Measurements from ENCODE around the gene AQP2.

The AQP2 gene

DNA sequence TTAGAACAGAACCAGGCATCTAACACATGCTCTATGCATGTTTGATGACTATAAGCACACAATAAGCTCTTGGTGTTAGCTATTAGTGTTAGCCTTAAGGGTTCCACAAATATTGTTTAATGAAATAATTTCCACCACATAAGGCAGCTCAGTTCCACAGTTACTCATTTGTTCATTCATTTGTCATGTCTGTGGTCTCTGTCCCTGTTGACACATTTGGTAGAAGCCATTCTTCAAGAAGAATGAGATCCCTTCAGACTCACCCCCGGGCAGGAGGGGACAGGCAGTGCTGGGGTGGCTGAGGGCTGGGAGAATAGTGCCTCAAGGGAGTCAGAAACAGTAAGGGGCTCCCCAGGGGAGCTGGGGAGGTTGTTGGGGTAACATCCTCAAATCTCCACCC lies 43.2 kb upstream of the AQP2 start:
- H3K27me3 ChIP-seq (ENCODE audit: insufficient read depth, low read length) = peaks cover 12% of the 10 kb centered on the region
- H2BK120ac ChIP-seq (ENCODE audit: insufficient read depth, low read length, poor library complexity) = no peak overlapping the region
- H3K9me3 ChIP-seq (ENCODE audit: insufficient read depth, low read depth, low read length) = peaks cover 6% of the 10 kb centered on the region
- no peak for DNase-seq
- H2BK5ac ChIP-seq (ENCODE audit: low read depth, low read length, poor library complexity) = no peak overlapping the region
- no peak overlapping the region for H4K91ac ChIP-seq (ENCODE audit: low read depth, low read length)
- H3K4me1 ChIP-seq (ENCODE audit: control insufficient read depth in 1 of 2, insufficient read depth in 2 of 2, low read length in 2 of 2) = no peaks in the 10 kb centered on the region
- H2AK5ac ChIP-seq (ENCODE audit: low read length) = no peak overlapping the region
- no peak overlapping the region for H3K23ac ChIP-seq (ENCODE audit: low read length)
- no peak overlapping the region for H3K18ac ChIP-seq (ENCODE audit: low read length)
- H3K36me3 ChIP-seq (ENCODE audit: control insufficient read depth in 1 of 2, insufficient read depth in 2 of 2, low read length in 2 of 2) = no peaks in the 10 kb centered on the region
- no peak overlapping the region for H3K27ac ChIP-seq (ENCODE audit: low read depth, low read length)
- H3K4me3 ChIP-seq (ENCODE audit: low read depth, low read length) = no peak overlapping the region
- H2AFZ ChIP-seq (ENCODE audit: insufficient read depth, low read length, poor library complexity) = no peak overlapping the region
- H3K4me2 ChIP-seq (ENCODE audit: low read length) = no peak overlapping the region
- no peak overlapping the region for H3K4ac ChIP-seq (ENCODE audit: low read depth, low read length)
- H3K9ac ChIP-seq (ENCODE audit: low read length) = no peak overlapping the region
- no peak overlapping the region for H3K14ac ChIP-seq (ENCODE audit: low read length)
- WGBS (ENCODE audit: extremely low coverage, insufficient coverage, insufficient read length) = no CpG with 5 or more reads among the region's 1 CpG
- H4K8ac ChIP-seq (ENCODE audit: low read depth, low read length) = no peak overlapping the region
- no peaks in the 10 kb centered on the region for H3K79me2 ChIP-seq (ENCODE audit: control insufficient read depth, insufficient read depth, low read length, poor library complexity)
- H4K12ac ChIP-seq (ENCODE audit: low read depth, low read length) = no peak overlapping the region
- no peaks in the 10 kb centered on the region for H3K79me1 ChIP-seq (ENCODE audit: low read length)
- no peak overlapping the region for H2BK12ac ChIP-seq (ENCODE audit: low read length)

DNA sequence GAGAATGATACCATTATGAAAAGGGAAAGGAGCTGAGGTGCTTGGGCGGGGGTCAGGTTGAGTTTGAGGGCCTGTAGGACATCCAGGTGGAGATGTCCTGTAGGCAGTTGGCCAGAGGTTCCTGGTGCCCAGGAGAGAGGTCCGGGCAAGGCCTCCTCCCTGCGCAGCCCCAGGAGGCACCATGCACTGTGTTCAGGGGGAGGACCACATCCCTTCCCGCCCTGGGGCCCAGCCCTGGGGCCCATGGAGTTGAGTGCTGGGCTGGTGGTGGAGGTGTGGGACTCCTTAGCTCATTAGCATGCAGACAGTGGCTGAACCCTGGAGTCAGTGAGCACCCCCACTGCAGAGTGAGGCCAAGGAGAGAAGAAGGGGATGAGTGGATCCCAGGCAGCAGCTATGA lies 41.2 kb upstream of the AQP2 start:
- Histone ChIP-seq H2AK5ac (ENCODE audit: low read length) (no peak overlapping the region), H2BK120ac (ENCODE audit: insufficient read depth, low read length, poor library complexity) (no peak overlapping the region), H4K8ac (ENCODE audit: low read depth, low read length) (no peak overlapping the region), H4K12ac (ENCODE audit: low read depth, low read length) (no peak overlapping the region), H3K27me3 (ENCODE audit: insufficient read depth, low read length) (peaks cover 4% of the 10 kb centered on the region), H3K14ac (ENCODE audit: low read length) (no peak overlapping the region), H4K91ac (ENCODE audit: low read depth, low read length) (no peak overlapping the region), H2BK12ac (ENCODE audit: low read length) (no peak overlapping the region), H3K4me3 (ENCODE audit: low read depth, low read length) (no peak overlapping the region), H3K4me2 (ENCODE audit: low read length) (no peak overlapping the region), H3K23ac (ENCODE audit: low read length) (no peak overlapping the region), H3K4ac (ENCODE audit: low read depth, low read length) (no peak overlapping the region), H3K4me1 (ENCODE audit: control insufficient read depth in 1 of 2, insufficient read depth in 2 of 2, low read length in 2 of 2) (no peaks in the 10 kb centered on the region), H3K9me3 (ENCODE audit: insufficient read depth, low read depth, low read length) (peaks cover 3% of the 10 kb centered on the region), H3K79me1 (ENCODE audit: low read length) (no peaks in the 10 kb centered on the region), H3K18ac (ENCODE audit: low read length) (no peak overlapping the region), H3K27ac (ENCODE audit: low read depth, low read length) (no peak overlapping the region), H3K9ac (ENCODE audit: low read length) (no peak overlapping the region), H3K36me3 (ENCODE audit: control insufficient read depth in 1 of 2, insufficient read depth in 2 of 2, low read length in 2 of 2) (no peaks in the 10 kb centered on the region), H2BK5ac (ENCODE audit: low read depth, low read length, poor library complexity) (no peak overlapping the region), H2AFZ (ENCODE audit: insufficient read depth, low read length, poor library complexity) (no peak overlapping the region), H3K79me2 (ENCODE audit: control insufficient read depth, insufficient read depth, low read length, poor library complexity) (no peaks in the 10 kb centered on the region)
- no CpG with 5 or more reads among the region's 4 CpGs for WGBS (ENCODE audit: extremely low coverage, insufficient coverage, insufficient read length)
- DNase-seq = no peak

GRCh38 chr12:49909826-49910225 lies 40.7 kb upstream of the AQP2 start:
- Histone ChIP-seq H3K27me3 (ENCODE audit: insufficient read depth, low read length) (no peaks in the 10 kb centered on the region), H3K4ac (ENCODE audit: low read depth, low read length) (no peak overlapping the region), H3K36me3 (ENCODE audit: control insufficient read depth in 1 of 2, insufficient read depth in 2 of 2, low read length in 2 of 2) (no peaks in the 10 kb centered on the region), H3K4me1 (ENCODE audit: control insufficient read depth in 1 of 2, insufficient read depth in 2 of 2, low read length in 2 of 2) (no peaks in the 10 kb centered on the region), H3K14ac (ENCODE audit: low read length) (no peak overlapping the region), H3K79me2 (ENCODE audit: control insufficient read depth, insufficient read depth, low read length, poor library complexity) (no peaks in the 10 kb centered on the region), H4K12ac (ENCODE audit: low read depth, low read length) (no peak overlapping the region), H3K9ac (ENCODE audit: low read length) (no peak overlapping the region), H3K9me3 (ENCODE audit: insufficient read depth, low read depth, low read length) (peaks cover 3% of the 10 kb centered on the region), H4K8ac (ENCODE audit: low read depth, low read length) (no peak overlapping the region), H3K4me2 (ENCODE audit: low read length) (no peak overlapping the region), H3K27ac (ENCODE audit: low read depth, low read length) (no peak overlapping the region), H4K91ac (ENCODE audit: low read depth, low read length) (no peak overlapping the region), H2AK5ac (ENCODE audit: low read length) (no peak overlapping the region), H2AFZ (ENCODE audit: insufficient read depth, low read length, poor library complexity) (no peak overlapping the region), H3K23ac (ENCODE audit: low read length) (no peak overlapping the region), H2BK12ac (ENCODE audit: low read length) (no peak overlapping the region), H3K4me3 (ENCODE audit: low read depth, low read length) (no peak overlapping the region), H3K79me1 (ENCODE audit: low read length) (no peaks in the 10 kb centered on the region), H2BK120ac (ENCODE audit: insufficient read depth, low read length, poor library complexity) (no peak overlapping the region), H3K18ac (ENCODE audit: low read length) (no peak overlapping the region), H2BK5ac (ENCODE audit: low read depth, low read length, poor library complexity) (no peak overlapping the region)
- DNase-seq = peak; percentile 37 to 49
- no CpG with 5 or more reads among the region's 16 CpGs for WGBS (ENCODE audit: extremely low coverage, insufficient coverage, insufficient read length)

- Histone ChIP-seq H4K91ac (ENCODE audit: low read depth, low read length) (no peak overlapping the region), H3K23ac (ENCODE audit: low read length) (no peak overlapping the region), H3K4me2 (ENCODE audit: low read length) (no peak overlapping the region), H3K36me3 (ENCODE audit: control insufficient read depth in 1 of 2, insufficient read depth in 2 of 2, low read length in 2 of 2) (no peaks in the 10 kb centered on the region), H2AK5ac (ENCODE audit: low read length) (no peak overlapping the region), H3K27ac (ENCODE audit: low read depth, low read length) (no peak overlapping the region), H3K9ac (ENCODE audit: low read length) (no peak overlapping the region), H2BK120ac (ENCODE audit: insufficient read depth, low read length, poor library complexity) (no peak overlapping the region), H4K8ac (ENCODE audit: low read depth, low read length) (no peak overlapping the region), H3K79me1 (ENCODE audit: low read length) (no peaks in the 10 kb centered on the region), H3K9me3 (ENCODE audit: insufficient read depth, low read depth, low read length) (peaks cover under 1% of the 10 kb centered on the region), H2BK12ac (ENCODE audit: low read length) (no peak overlapping the region), H4K12ac (ENCODE audit: low read depth, low read length) (no peak overlapping the region), H2AFZ (ENCODE audit: insufficient read depth, low read length, poor library complexity) (no peak overlapping the region), H2BK5ac (ENCODE audit: low read depth, low read length, poor library complexity) (no peak overlapping the region), H3K27me3 (ENCODE audit: insufficient read depth, low read length) (no peaks in the 10 kb centered on the region), H3K4ac (ENCODE audit: low read depth, low read length) (no peak overlapping the region), H3K4me3 (ENCODE audit: low read depth, low read length) (no peak overlapping the region), H3K79me2 (ENCODE audit: control insufficient read depth, insufficient read depth, low read length, poor library complexity) (no peaks in the 10 kb centered on the region), H3K18ac (ENCODE audit: low read length) (no peak overlapping the region), H3K14ac (ENCODE audit: low read length) (no peak overlapping the region), H3K4me1 (ENCODE audit: control insufficient read depth in 1 of 2, insufficient read depth in 2 of 2, low read length in 2 of 2) (no peaks in the 10 kb centered on the region)
- no peak for DNase-seq
- WGBS (ENCODE audit: extremely low coverage, insufficient coverage, insufficient read length) = no CpG with 5 or more reads among the region's 15 CpGs
Measured at GRCh38 chr12:49910331-49911212, 40.0 kb upstream of the AQP2 start.

All from trophoblast cell (in vitro differentiated cells and primary cell).